ENCODE data around the gene BOLA3.

The BOLA3 gene, protein sequence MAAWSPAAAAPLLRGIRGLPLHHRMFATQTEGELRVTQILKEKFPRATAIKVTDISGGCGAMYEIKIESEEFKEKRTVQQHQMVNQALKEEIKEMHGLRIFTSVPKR

DNA sequence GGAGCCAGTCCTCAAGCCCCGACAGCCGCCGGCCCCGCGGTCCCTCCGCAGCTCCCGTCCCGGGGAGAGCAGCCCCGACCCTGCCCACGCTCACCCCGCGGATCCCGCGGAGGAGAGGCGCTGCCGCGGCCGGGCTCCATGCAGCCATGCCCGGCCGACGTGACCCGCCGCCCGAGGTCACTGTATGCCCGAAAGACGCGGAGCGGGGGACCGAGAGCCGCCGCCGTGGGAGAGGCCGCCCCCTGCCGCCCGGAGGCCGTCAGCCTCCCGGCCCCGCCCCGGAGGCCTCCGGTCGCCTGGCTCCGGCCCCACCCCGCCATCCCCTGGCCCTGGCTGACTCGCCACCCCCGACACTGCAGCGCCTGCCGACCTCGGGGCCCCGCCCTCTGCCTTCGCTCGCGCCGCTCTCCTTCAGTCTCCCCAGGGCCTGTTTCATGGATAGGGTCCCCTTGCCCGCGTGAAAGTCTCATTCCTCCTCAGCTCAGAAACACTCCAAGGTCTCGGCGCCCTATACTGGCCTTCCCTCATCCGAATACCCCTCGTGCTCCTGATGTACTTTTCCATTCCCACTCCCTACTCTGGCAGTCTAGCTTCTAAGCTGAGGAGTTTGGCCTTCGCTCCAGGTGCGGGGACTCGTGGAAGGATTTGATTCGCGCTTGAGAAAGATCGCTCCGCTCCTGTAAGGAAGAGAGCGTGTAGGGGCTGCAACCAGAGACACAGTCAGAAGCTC lies at the start of gene BOLA3:
BOLA3 (minus strand) TSS at position 186 of the 730 bp plus-strand sequence; CDS start at position 148, 38 bp downstream.
- H3K4me3 Mint-ChIP-seq, result no peak within 1 kb of the TSS
- peaks cover 4% of the 10 kb centered on the region for H3K36me3 Mint-ChIP-seq (ENCODE audit: low read depth)
- no peaks in the 10 kb centered on the region for H3K27me3 Mint-ChIP-seq (ENCODE audit: low read depth)
- no peak within 1 kb of the TSS for H3K27ac Mint-ChIP-seq
- H3K9me3 Mint-ChIP-seq, result no peaks in the 10 kb centered on the region
- H3K4me1 Mint-ChIP-seq, result no peaks in the 10 kb centered on the region
- TF ChIP-seq, protein P1, sequence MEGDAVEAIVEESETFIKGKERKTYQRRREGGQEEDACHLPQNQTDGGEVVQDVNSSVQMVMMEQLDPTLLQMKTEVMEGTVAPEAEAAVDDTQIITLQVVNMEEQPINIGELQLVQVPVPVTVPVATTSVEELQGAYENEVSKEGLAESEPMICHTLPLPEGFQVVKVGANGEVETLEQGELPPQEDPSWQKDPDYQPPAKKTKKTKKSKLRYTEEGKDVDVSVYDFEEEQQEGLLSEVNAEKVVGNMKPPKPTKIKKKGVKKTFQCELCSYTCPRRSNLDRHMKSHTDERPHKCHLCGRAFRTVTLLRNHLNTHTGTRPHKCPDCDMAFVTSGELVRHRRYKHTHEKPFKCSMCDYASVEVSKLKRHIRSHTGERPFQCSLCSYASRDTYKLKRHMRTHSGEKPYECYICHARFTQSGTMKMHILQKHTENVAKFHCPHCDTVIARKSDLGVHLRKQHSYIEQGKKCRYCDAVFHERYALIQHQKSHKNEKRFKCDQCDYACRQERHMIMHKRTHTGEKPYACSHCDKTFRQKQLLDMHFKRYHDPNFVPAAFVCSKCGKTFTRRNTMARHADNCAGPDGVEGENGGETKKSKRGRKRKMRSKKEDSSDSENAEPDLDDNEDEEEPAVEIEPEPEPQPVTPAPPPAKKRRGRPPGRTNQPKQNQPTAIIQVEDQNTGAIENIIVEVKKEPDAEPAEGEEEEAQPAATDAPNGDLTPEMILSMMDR (IDR thresholded peaks at IDR 0.05; ENCODE audit: unreplicated experiment in 3 of 3), result peak; percentile 62 to 74 (median 63)

DNA sequence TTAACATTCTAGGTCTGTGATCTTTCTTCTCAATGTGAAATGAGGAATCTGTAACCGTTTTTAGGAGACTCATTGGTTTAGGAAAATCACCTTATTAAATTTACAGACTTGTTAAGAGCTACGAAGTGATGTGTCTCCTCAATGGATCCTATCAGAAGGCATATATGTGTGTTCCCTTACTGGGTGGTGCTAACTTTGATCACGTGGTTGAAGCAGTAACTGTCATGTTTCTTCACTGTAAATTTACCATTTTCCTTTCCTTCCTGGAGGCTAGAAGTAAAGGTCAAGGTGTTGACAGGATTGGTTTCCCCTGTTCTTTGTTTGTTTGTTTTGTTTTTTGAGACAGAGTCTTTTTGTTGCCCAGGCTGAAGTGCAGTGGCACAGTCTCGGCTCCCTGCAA lies 49.3 kb upstream of the BOLA3 start:
- Mint-ChIP-seq H3K4me1 (peaks cover 35% of the 10 kb centered on the region), H3K36me3 (ENCODE audit: low read depth) (no peaks in the 10 kb centered on the region), H3K27me3 (ENCODE audit: low read depth) (peaks cover 10% of the 10 kb centered on the region), H3K4me3 (peak overlapping the region in 2 of 3 experiments; percentile 46 to 63), H3K27ac (no peak overlapping the region), H3K9me3 (no peaks in the 10 kb centered on the region)
- TF ChIP-seq, protein P1 (IDR thresholded peaks at IDR 0.05; ENCODE audit: unreplicated experiment in 3 of 3), result no peak

DNA sequence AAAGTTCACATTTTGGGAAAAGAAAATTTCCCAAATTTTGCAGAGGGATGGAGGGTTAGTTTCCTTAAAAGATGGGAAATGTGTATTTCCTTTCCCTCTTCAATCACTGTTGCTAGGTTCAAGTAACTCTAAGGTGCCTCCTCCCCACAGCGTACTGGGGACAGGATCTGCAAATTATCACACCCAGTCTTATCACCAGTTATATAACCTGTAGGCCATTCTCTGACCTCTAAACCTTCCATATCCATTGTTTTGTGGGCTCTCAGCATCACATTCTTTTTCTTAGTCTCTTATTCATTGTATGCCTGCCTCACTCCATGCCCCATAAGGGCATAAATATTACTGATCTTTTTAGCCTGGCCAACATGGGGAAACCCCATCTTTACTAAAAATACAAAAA lies 47.1 kb upstream of the BOLA3 start:
- TF ChIP-seq, protein P1 (IDR thresholded peaks at IDR 0.05; ENCODE audit: unreplicated experiment in 3 of 3), result no peak
- Mint-ChIP-seq H3K4me1 (peaks cover 15% of the 10 kb centered on the region), H3K9me3 (no peaks in the 10 kb centered on the region), H3K4me3 (no peak overlapping the region), H3K27ac (no peak overlapping the region), H3K27me3 (ENCODE audit: low read depth) (peaks cover 10% of the 10 kb centered on the region), H3K36me3 (ENCODE audit: low read depth) (no peaks in the 10 kb centered on the region)

DNA sequence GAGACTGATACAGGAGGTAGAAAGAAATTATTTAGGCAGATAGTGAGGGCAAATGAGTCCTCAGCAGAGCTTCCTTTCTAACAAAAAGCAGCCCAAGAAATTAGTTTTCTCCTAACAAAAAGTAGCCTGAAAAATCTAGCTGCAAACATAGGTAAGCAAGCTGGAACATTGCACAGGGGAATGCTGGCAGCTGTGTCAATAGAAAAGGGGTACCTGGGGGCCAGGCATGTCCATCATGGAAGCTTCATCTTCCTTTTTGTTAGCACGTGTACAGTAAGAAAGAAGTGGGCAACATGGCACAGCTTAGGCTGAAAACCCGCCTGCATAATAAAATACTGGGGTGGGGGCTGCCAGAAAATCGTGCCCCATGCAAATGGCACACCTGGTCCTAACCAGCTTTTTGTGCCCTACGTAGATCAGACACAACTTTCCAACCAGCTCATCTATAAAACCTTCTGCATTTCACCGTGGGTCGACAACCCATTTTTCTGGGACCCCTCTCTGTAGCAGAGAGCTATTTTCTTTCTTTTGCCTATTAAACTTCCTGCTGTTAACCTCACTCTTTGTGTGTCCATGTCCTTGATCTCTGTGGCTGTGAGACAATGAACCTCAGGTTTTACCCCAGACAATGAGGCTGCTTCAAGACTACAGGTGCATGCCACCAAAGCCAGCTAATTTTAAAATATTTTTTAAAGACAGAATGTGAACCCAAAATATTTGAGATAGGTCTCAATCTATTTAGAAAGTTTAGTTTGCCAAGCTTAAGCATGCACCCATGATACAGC lies 44.1 kb upstream of the BOLA3 start:
- Mint-ChIP-seq H3K36me3 (ENCODE audit: low read depth) (no peaks in the 10 kb centered on the region), H3K27ac (no peak overlapping the region), H3K27me3 (ENCODE audit: low read depth) (peaks cover 7% of the 10 kb centered on the region), H3K9me3 (no peaks in the 10 kb centered on the region), H3K4me3 (no peak overlapping the region), H3K4me1 (no peaks in the 10 kb centered on the region)
- TF ChIP-seq, protein P1 (IDR thresholded peaks at IDR 0.05; ENCODE audit: unreplicated experiment in 3 of 3), result no peak

DNA sequence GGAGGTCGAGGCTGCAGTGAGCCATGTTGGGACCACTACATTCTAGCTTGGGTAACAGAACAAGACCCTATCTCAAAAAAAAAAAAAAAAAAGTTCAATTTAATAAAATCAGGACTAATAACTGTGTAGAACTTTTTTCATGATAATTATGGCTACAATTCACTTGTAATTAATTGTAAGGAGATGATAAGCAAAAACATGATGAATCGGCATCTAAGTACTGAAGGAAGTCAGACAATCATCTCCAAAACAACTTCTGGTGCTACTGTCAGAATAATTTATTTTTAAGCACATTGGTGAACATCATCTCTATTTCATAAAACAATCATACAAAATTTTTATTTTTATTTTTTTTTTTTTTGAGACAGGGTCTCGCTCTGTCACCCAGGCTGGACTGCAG lies 41.0 kb upstream of the BOLA3 start:
- Mint-ChIP-seq H3K27me3 (ENCODE audit: low read depth) (peaks cover 3% of the 10 kb centered on the region), H3K36me3 (ENCODE audit: low read depth) (no peaks in the 10 kb centered on the region), H3K9me3 (no peaks in the 10 kb centered on the region), H3K4me1 (no peaks in the 10 kb centered on the region), H3K4me3 (no peak overlapping the region), H3K27ac (no peak overlapping the region)
- TF ChIP-seq, protein P1 (IDR thresholded peaks at IDR 0.05; ENCODE audit: unreplicated experiment in 3 of 3), result no peak

All from nephron (organoid).